T-helper 2 cell (primary cell): ENCODE data around the gene TIMM10B.
A peak's percentile ranks its signal among the peaks of the same experiment; 100 is the strongest.
"Not testable (repeated sequence)": the region's sequence is repeated elsewhere in the genome, so short reads cannot be mapped to it uniquely, and the experiment has no call there.

Source experiments
- DNase-seq, 5 experiments: peaks; one replicate each; pipeline versions ENCODE4 v3.0.0 to v3.0.0-alpha.2; 2012 to 2022

TIMM10B gene

DNA sequence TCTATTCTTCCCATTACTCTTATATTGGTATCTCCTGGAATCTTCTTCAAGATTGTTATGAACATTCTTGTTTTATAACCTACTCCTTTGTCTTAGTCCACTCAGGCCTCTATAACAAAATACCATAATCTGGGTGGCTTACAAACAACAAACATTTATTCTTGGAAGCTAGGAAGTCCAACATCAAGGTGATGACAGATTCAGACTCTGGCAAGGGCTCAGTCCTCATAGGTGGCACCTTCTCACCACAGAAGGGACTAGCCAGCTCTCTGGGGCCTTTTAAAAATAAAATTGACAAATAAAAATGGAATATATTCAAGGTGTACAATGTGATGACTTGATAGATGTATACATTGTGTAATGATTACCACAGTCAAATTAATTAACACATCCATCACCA lies 35.6 kb downstream of the TIMM10B start:
- no peak for DNase-seq

DNA sequence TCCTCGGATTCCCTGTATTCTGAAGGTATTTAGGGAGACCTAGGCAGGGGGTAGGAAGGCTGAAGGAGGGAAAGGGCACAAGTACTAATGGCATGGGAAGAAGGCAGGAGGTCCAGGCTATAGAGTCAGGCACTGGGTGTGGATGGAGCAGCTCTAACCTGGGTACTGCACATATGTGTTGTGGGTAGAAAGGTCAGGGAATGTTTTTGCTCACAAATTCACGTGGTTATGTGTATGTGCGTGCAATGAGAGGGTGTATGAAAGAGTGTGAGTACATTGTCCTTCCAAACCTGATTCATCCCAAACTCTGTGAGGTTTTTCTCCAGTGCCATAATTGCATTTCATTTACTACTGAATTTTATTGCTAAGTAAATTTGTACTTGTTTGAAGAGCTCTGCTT lies 39.0 kb downstream of the TIMM10B start:
- no peak for DNase-seq

DNA sequence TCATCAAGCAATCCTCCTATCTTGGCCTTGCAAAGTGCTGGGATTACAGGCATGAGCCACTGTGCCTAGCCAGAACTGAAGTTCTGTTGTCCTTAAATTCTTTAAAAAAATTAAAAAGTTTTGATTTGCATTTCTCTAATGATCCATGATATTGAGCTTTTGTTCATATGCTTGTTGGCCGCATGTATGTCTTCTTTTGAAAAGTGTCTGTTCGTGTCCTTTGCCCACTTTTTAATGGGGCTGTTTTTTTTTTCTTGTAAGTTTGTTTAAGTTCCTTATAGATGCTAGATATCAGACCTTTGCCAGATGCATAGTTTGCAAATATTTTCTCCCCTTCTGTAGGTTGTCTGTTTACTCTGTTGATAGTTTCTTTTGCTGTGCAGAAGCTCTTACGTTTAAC lies 40.6 kb downstream of the TIMM10B start:
- not testable (repeated sequence) for DNase-seq

GRCh38 chr11:6523253-6523652 lies 42.0 kb downstream of the TIMM10B start:
- DNase-seq, result no peak

DNA sequence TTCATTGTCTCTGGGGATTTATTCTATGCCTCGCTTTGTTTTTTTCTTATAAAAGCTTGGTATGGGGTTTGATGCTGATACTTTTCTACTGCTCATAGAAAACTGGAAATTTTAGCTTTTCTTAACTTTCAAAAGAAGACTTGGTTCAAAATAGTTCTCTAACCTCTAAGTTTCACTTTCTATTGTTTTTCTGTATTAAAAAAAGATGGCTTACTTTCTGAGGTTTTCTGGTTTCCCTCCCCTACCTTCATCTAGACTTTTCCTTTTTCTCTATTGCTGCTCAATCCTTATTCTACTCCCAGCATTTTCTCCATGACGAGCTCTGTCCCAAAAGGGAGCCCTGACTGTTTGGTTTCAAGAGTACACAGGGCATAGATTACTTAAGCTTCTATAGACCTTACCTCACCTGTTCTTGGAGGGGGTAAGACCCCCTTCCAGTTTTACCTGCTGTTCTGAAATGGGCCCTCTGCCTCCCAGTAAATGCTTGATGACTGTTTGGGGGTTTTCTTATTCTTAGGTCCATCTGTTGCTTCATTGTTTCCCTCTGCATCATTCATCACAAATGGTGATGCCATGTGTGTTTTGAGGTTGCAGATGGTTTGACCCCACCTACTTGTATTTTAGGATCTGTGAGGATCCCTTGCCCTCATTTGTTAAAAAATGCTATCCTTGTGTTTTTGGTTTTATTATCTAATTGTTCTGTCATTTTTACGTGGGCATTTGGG lies 45.3 kb downstream of the TIMM10B start:
- peak in 1 of 5 experiments; percentile 26 for DNase-seq

DNA sequence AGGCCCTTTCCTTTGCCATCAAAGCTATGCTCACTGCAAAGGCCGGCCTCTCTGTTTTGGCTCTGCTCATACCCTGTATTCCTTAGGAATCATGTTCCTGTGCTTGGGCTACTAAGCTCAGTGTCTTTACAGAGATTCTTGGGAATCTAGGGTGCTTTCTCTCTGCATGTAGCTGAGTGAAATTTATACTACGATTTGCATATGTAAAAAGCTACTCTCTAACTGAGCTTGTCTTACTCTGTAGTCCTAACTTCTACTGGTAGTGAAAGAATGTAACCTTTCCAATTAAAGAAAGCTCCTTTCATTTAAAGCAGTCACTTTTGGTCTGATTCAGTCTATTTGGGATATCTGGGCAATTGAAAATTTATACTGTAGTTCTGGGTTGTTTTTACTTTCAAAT lies 48.0 kb downstream of the TIMM10B start:
- no peak for DNase-seq

DNA sequence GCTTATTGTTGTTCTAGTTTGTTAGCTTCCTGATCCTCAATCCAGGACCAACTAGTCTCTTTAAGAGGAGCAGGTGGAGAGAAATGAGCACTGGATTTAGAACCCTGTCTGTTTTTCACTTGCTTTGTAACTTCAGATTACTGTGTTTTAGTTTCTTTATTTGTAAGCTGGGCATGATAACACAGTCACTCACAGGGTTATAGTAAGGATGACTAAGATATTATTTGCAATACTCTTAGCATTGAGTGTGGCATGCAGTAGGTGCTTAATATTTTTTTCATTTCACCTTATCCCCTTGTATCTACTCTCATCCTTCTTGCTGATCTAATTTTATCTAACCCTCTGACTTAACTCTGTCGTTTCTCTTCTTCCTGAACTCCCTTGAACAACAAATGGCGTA lies 49.5 kb downstream of the TIMM10B start:
- DNase-seq, result no peak

GRCh38 chr11:6531267-6531752 lies 50.0 kb downstream of the TIMM10B start:
- DNase-seq, result peak in 2 of 5 experiments; percentile 14 to 53
